Kidney (tissue), 14 donors: Measurements from ENCODE around the gene KCND1. TPM values are rescaled to one million over a fixed set of nuclear protein-coding genes. Genes with fewer than 3 reads are reported as not detected.

ENCODE experiments used
- DNase-seq, 5 donors: peaks; one replicate each; pipeline ENCODE4 v3.0.0-alpha.2; 2013 to 2020
- FAIRE-seq: peaks from 2 replicates; lab custom pipeline; 2012; peaks lifted over from hg19 to GRCh38; lab: Jason Lieb, UNC
- H3K27ac ChIP-seq, 2 donors: one replicate each; pipeline ENCODE4 v1.7.0; 2013; ENCODE audit warnings: low read depth in 2 of 2, low read length in 2 of 2, inconsistent platforms in 1 of 2
- H3K27me3 ChIP-seq: one replicate; pipeline ENCODE4 v1.7.1; 2013; ENCODE audit warnings: low read length, inconsistent platforms; ENCODE audit not compliant: control insufficient read depth, insufficient read depth
- H3K36me3 ChIP-seq, 3 donors: one replicate each; pipeline versions ENCODE4 v1.7.0 to v1.7.1; 2013; ENCODE audit warnings: low read length in 3 of 3, control low read depth in 1 of 3, inconsistent platforms in 1 of 3; ENCODE audit not compliant: insufficient read depth in 3 of 3, control insufficient read depth in 2 of 3
- H3K4me1 ChIP-seq, 3 donors: one replicate each; pipeline versions ENCODE4 v1.7.0 to v1.7.1; 2013; ENCODE audit warnings: low read length in 3 of 3, inconsistent platforms in 1 of 3, low read depth in 1 of 3; ENCODE audit not compliant: control insufficient read depth in 2 of 3, insufficient read depth in 2 of 3
- H3K4me3 ChIP-seq, 3 donors: one replicate each; pipeline versions ENCODE4 v1.7.0 to v1.8.1; 2013; ENCODE audit warnings: low read length in 3 of 3, control low read depth in 1 of 3, inconsistent platforms in 1 of 3
- H3K9ac ChIP-seq, 3 donors: one replicate each; pipeline versions ENCODE4 v1.7.0 to v1.7.1; 2013; ENCODE audit warnings: low read length in 3 of 3, control low read depth in 1 of 3, inconsistent platforms in 1 of 3
- H3K9me3 ChIP-seq, 3 donors: one replicate each; pipeline versions ENCODE4 v1.7.0 to v1.7.1; 2013; ENCODE audit warnings: low read length in 3 of 3, control low read depth in 1 of 3, inconsistent platforms in 1 of 3; ENCODE audit not compliant: control insufficient read depth in 2 of 3, insufficient read depth in 1 of 3
- CTCF ChIP-seq: IDR thresholded peaks from 3 replicates; pipeline ENCODE4 v1.5.1; 2012; ENCODE audit warnings: mild to moderate bottlenecking, moderate library complexity, borderline replicate concordance; ENCODE audit not compliant: insufficient read depth; ENCODE audit errors: extremely low read depth
- intact Hi-C: fragments of 100-400 bp; cut with DNase I; formaldehyde crosslinking; loops from one replicate; pipeline ENCODE4 v1.11.1; 2022
- polyA plus RNA-seq: library from polyadenylated mRNA; stranded (reverse); fragments of 350-450 nt; fragmentation: Illumina TruSeq; extraction: RNeasy Lipid Tissue Mini Kit (QIAGEN cat#74804); gene quantifications from one replicate; pipeline ENCODE4 v1.2.3, GENCODE V29; 2014; ENCODE audit warnings: low read depth, low replicate concordance; ENCODE audit not compliant: insufficient read depth
- total RNA-seq: library from RNA; stranded (reverse); fragmentation: NEBNext Ultra II Directional; extraction: Animal tissue kit (Norgen Biotek cat#: 25700); gene quantifications from one replicate; pipeline ENCODE4 v1.2.1, GENCODE V29; 2021
- donor health status: control.
- donor health status: control.
- donor health status: control.
- donor health status: control.
- donor health status: control.
- donor health status: DM: yes; HTN: yes; CAD: no.
- donor health status: Normal renal cell carcinoma (clear cell type).

KCND1 gene
- total and polyA plus RNA-seq, 2 donors from 2014 or later = 0.92 to 2.2 TPM

- Histone ChIP-seq H3K27me3 (no peaks in the 10 kb centered on the region), H3K36me3 (no peaks in the 10 kb centered on the region), H3K9me3 (no peaks in the 10 kb centered on the region), H3K4me1 (peaks cover 0 to 9% (median 0%) of the 10 kb centered on the region in 3 donors), H3K4me3 (no peak overlapping the region), H3K9ac (no peak overlapping the region), H3K27ac (no peak overlapping the region)
- FAIRE-seq (no peak), DNase-seq (no peak)
- TF ChIP-seq CTCF = no peak
- intact Hi-C loops = no loop called here
These were observed 23.1 kb downstream of the KCND1 start for GRCh38 chrX:48948589-48948988.

GRCh38 chrX:48945517-48946348 lies 25.9 kb downstream of the KCND1 start:
- H3K27me3 ChIP-seq = no peaks in the 10 kb centered on the region
- peaks cover 0 to 1% (median 0%) of the 10 kb centered on the region in 3 donors for H3K36me3 ChIP-seq
- FAIRE-seq = peak; percentile 92
- TF ChIP-seq CTCF = peak; percentile 57
- DNase-seq = peak in 4 of 5 donors; percentile 38 to 76 (median 44)
- no peak overlapping the region for H3K27ac ChIP-seq
- intact Hi-C loops = no loop called here
- no peaks in the 10 kb centered on the region for H3K9me3 ChIP-seq
- H3K4me3 ChIP-seq = no peak overlapping the region
- no peak overlapping the region for H3K9ac ChIP-seq
- peaks cover 0 to 8% (median 0%) of the 10 kb centered on the region in 3 donors for H3K4me1 ChIP-seq

GRCh38 chrX:48942895-48943294 lies 28.7 kb downstream of the KCND1 start:
- Histone ChIP-seq H3K9me3 (no peaks in the 10 kb centered on the region), H3K4me3 (no peak overlapping the region), H3K4me1 (peaks cover 0 to 15% (median 0%) of the 10 kb centered on the region in 3 donors), H3K27me3 (no peaks in the 10 kb centered on the region), H3K27ac (no peak overlapping the region), H3K9ac (no peak overlapping the region), H3K36me3 (peaks cover 0 to 9% (median 0%) of the 10 kb centered on the region in 3 donors)
- FAIRE-seq (no peak), DNase-seq (no peak)
- intact Hi-C loops = no loop called here
- no peak for TF ChIP-seq CTCF
